NCI-H226 (cell line): ENCODE results near the gene SRM.
"Not testable (repeated sequence)": the region's sequence is repeated elsewhere in the genome, so short reads cannot be mapped to it uniquely, and the experiment has no call there.

Source experiments
- DNase-seq: peaks from one replicate; pipeline ENCODE4 v3.0.0-alpha.2; 2015

Gene SRM

GRCh38 chr1:11063937-11064537, 4.2 kb upstream of the SRM start:
- DNase-seq: not testable (repeated sequence)

- DNase-seq: no peak
Measured at GRCh38 chr1:11062965-11063401, 3.2 kb upstream of the SRM start.

- no peak for DNase-seq
Measured at GRCh38 chr1:11061652-11062365, 2.0 kb upstream of the SRM start.

- DNase-seq: no peak
Measured at GRCh38 chr1:11059155-11059967, 457 bp downstream of the SRM start.

GRCh38 chr1:11058595-11059154, 1.1 kb downstream of the SRM start:
- DNase-seq: no peak

GRCh38 chr1:11058026-11058425, 1.8 kb downstream of the SRM start:
- no peak for DNase-seq

GRCh38 chr1:11057477-11057876, 2.3 kb downstream of the SRM start:
- no peak for DNase-seq

GRCh38 chr1:11056504-11056903, 3.3 kb downstream of the SRM start:
- DNase-seq: no peak

- no peak for DNase-seq
Measured at GRCh38 chr1:11055676-11056075, 4.1 kb downstream of the SRM start.

GRCh38 chr1:11054666-11055065, 5.2 kb downstream of the SRM start:
- no peak for DNase-seq

GRCh38 chr1:11054181-11054580, 5.6 kb downstream of the SRM start:
- DNase-seq: no peak

GRCh38 chr1:11053758-11054137, 6.1 kb downstream of the SRM start:
- DNase-seq: no peak

- DNase-seq: no peak
Measured at GRCh38 chr1:11052839-11053757, 6.7 kb downstream of the SRM start.

- DNase-seq: no peak
Measured at GRCh38 chr1:11051781-11052511, 7.9 kb downstream of the SRM start.

GRCh38 chr1:11051121-11051520, 8.7 kb downstream of the SRM start:
- not testable (repeated sequence) for DNase-seq

GRCh38 chr1:11046625-11047365, 13.0 kb downstream of the SRM start, which contains the start of gene MASP2:
MASP2 (minus strand) TSS chr1:11047239; CDS start chr1:11047207, 32 bp downstream.
- DNase-seq: no peak

- no peak for DNase-seq
Measured at GRCh38 chr1:11046270-11046566, 13.6 kb downstream of the SRM start.

- no peak for DNase-seq
Measured at GRCh38 chr1:11045428-11046269, 14.2 kb downstream of the SRM start.

- DNase-seq: no peak
Measured at GRCh38 chr1:11044849-11045427, 14.9 kb downstream of the SRM start.
